ENCODE data around the gene ARHGAP19.

Gene ARHGAP19

DNA sequence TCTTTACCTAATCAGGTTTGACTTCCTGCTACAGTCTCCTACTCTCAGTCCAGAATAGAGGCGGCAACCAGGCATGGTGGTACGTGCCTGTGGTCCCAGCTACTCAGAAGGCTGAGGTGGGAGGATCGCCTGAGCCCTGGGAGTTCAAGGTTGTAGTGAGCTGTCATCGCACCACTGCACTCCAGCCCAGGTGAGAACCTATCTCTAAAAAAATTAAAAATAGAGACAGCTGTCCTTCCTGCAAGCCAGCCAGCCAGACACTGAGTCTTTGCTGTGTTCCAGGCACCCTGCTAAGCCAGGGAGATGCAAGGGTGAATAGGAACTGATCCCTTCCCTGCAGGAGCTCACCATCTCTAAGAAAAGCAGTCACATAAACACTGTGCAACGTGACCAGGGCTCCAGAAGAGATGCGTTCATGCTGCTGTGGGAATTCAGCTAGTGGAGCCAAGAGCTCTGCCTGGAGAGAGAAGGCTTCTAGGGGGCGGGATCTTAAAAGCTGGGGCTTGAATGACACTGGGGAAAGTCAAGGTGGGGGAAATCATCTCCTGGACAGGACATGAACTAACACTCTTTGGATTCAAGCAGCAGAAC, 84.6 kb downstream of the ARHGAP19 start:
- in situ Hi-C loops (cut with MboI; ENCODE audit: low sequenced_read_pairs, unreplicated experiment) = loop anchor here (5.0 kb wide), 1 partner anchor 136 kb away; no protein-coding TSS in a partner anchor
- TF ChIP-seq, protein P1, sequence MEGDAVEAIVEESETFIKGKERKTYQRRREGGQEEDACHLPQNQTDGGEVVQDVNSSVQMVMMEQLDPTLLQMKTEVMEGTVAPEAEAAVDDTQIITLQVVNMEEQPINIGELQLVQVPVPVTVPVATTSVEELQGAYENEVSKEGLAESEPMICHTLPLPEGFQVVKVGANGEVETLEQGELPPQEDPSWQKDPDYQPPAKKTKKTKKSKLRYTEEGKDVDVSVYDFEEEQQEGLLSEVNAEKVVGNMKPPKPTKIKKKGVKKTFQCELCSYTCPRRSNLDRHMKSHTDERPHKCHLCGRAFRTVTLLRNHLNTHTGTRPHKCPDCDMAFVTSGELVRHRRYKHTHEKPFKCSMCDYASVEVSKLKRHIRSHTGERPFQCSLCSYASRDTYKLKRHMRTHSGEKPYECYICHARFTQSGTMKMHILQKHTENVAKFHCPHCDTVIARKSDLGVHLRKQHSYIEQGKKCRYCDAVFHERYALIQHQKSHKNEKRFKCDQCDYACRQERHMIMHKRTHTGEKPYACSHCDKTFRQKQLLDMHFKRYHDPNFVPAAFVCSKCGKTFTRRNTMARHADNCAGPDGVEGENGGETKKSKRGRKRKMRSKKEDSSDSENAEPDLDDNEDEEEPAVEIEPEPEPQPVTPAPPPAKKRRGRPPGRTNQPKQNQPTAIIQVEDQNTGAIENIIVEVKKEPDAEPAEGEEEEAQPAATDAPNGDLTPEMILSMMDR (IDR thresholded peaks at IDR 0.05; ENCODE audit: borderline replicate concordance, control extremely low read depth, extremely low read depth, insufficient read depth, missing control alignments) = no peak
- DNase-seq (ENCODE audit: low spot score) = no peak

DNA sequence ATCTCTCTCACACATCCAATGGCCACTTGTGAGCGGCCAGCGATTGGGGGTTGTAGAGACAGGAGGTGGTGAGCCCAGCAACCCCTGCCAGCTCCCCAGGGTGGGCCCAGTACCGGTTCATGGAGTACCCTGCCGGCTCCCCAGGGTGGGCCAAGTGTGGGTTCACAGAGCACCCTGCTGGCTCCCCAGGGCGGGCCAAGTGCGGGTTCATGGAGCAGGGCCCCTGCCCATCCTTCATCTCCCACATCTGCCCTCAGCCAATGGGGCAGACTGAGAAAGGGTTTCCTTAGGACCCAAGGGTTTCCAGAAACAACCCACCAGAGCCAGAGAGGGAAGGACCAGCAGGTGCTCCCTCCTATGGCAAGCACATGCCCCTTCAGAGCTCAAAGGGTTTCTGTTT, 85.3 kb downstream of the ARHGAP19 start:
- TF ChIP-seq, protein P1 (IDR thresholded peaks at IDR 0.05; ENCODE audit: borderline replicate concordance, control extremely low read depth, extremely low read depth, insufficient read depth, missing control alignments) = no peak
- in situ Hi-C loops (cut with MboI; ENCODE audit: low sequenced_read_pairs, unreplicated experiment) = loop anchor here (5.0 kb wide), 1 partner anchor 135 kb away; no protein-coding TSS in a partner anchor
- no peak for DNase-seq (ENCODE audit: low spot score)

DNA sequence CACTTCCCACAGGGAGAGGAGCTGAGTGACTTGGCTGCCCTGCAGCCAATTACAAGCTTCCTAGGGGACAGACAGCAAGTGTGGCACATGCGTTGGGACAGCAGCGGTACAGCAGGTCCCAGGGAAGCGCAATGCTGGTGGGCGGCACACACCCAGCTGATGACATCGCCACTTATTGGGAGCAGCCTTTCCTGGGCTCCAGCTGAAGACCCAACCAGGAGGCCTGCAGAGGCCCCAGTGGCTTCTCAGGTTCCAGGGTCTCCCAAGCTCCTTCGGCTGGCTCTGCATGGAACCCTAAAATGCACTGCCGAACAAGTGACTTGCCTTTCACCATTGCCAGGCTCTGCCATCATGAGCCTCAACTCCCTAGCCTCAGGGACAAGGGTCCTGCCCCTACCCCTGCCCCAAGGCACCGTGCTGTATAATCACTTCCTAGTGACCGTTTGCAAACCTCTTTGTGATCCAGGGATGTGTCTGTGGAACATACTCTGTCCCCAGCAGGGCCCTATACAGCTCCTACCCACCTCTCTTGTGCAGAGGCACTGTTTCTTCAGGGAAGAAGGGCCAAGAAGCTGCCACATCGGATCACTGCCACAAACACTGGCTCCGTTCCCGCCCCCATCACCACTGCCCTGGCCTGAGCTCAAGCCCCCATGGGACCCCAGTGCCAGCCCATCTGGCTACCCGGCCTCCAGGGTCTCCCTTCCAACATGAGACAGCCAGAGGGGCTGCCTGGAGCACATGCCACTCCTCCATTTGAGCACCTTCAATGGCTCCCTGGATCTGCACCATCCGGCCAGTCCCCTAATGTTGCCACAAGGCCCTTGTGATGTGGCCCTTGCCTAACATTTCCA, 87.4 kb downstream of the ARHGAP19 start:
- no peak for DNase-seq (ENCODE audit: low spot score)
- in situ Hi-C loops (cut with MboI; ENCODE audit: low sequenced_read_pairs, unreplicated experiment) = loop anchor here (5.0 kb wide), 1 partner anchor 133 kb away; no protein-coding TSS in a partner anchor
- TF ChIP-seq, protein P1 (IDR thresholded peaks at IDR 0.05; ENCODE audit: borderline replicate concordance, control extremely low read depth, extremely low read depth, insufficient read depth, missing control alignments) = no peak

DNA sequence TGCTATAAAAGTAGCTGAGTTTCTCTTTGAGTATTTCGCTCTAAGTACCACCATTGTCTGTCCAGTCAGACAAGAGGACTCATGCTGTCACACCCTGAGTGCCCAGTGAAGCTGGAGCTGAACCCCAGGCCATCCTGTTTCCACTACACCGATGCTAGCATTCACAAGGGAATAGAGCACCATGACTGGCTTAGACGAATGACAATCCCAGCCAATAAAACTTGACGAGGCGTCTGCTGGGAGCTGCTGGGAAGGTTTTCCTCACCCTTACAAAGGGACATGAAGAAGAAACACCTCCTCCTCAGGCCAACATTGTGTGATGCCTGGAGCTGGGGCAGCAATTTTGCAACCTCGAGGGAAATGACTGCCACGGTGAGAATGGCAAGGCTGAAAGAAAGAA, 89.2 kb downstream of the ARHGAP19 start:
- in situ Hi-C loops (cut with MboI; ENCODE audit: low sequenced_read_pairs, unreplicated experiment) = no loop called here
- TF ChIP-seq, protein P1 (IDR thresholded peaks at IDR 0.05; ENCODE audit: borderline replicate concordance, control extremely low read depth, extremely low read depth, insufficient read depth, missing control alignments) = no peak

DNA sequence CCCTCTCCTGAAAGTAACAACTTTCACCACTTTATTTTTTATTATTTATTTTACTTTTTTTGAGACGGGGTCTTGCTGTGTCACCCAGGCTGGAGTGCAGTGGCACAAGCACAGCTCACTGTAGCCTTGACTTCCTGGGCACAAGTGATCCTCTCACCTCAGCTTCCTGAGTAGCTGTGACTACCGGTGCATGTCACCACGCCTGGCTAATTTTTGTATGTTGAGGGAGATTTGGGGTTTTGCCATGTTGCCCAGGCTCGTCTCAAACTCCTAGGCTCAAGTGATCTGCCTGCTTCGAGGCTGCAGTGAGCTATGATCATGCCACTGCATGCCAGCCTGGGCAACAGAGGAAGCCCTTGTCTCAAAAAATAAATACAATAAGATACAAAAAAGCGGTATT, 91.8 kb downstream of the ARHGAP19 start:
- in situ Hi-C loops (cut with MboI; ENCODE audit: low sequenced_read_pairs, unreplicated experiment) = no loop called here
- TF ChIP-seq, protein P1 (IDR thresholded peaks at IDR 0.05; ENCODE audit: borderline replicate concordance, control extremely low read depth, extremely low read depth, insufficient read depth, missing control alignments) = no peak

More for the DNA sequence above, 89.2 kb downstream of the ARHGAP19 start:
- no peak for DNase-seq (ENCODE audit: low spot score)

DNA sequence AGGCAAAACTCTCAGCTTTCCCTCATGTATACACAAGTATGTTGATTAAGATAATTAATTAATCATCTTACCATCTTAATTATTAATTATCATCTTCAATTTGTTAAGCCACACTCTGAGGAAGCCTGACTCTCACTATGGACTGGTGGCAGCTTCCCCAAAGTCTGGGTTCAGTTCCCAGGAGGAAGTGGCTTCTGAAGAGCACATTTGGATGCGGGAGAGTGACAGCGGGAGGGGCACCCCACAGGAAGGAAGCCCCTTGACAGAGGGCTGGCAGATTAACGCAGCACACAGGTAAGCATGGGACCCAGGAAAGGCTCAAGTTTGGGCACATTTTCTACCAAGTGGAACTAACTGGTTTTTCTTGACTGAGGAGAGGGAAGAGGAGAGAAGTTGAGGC, 93.3 kb downstream of the ARHGAP19 start:
- TF ChIP-seq, protein P1 (IDR thresholded peaks at IDR 0.05; ENCODE audit: borderline replicate concordance, control extremely low read depth, extremely low read depth, insufficient read depth, missing control alignments) = no peak
- no peak for DNase-seq (ENCODE audit: low spot score)
- in situ Hi-C loops (cut with MboI; ENCODE audit: low sequenced_read_pairs, unreplicated experiment) = no loop called here

More for the DNA sequence above, 91.8 kb downstream of the ARHGAP19 start:
- no peak for DNase-seq (ENCODE audit: low spot score)

Data from GM13976 (cell line).